ENCODE data around the gene SYNPO2.

DNA sequence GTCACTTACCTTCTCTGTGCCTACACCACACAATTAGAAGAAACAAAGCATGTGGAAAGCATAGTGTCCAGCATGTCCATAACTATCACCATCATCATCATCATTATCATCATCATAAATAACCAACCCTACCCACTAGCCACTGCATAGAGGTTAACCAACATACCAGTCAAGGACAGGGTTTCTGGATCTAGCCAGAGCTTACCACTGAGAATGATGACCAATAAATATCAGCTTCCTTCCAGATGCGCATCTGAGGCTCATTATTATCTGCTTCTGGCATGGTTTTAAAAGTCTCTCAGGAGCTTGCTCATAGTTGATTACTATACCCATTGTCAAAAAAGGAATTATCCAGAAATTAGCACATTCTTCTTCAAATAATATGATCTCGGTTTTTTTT, 221.5 kb downstream of the SYNPO2 start:
- no peak for TF ChIP-seq MTA2 (IDR thresholded peaks at IDR 0.05; ENCODE audit: low read depth)
- TF ChIP-seq, protein P1, sequence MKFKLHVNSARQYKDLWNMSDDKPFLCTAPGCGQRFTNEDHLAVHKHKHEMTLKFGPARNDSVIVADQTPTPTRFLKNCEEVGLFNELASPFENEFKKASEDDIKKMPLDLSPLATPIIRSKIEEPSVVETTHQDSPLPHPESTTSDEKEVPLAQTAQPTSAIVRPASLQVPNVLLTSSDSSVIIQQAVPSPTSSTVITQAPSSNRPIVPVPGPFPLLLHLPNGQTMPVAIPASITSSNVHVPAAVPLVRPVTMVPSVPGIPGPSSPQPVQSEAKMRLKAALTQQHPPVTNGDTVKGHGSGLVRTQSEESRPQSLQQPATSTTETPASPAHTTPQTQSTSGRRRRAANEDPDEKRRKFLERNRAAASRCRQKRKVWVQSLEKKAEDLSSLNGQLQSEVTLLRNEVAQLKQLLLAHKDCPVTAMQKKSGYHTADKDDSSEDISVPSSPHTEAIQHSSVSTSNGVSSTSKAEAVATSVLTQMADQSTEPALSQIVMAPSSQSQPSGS (IDR thresholded peaks at IDR 0.05; ENCODE audit: low read length): no peak
- no peak for TF ChIP-seq POLR2A (IDR thresholded peaks at IDR 0.05; ENCODE audit: low read depth, low read length)
- no peak for TF ChIP-seq CREM (IDR thresholded peaks at IDR 0.05; ENCODE audit: low read depth)
- TF ChIP-seq FOXK2 (IDR thresholded peaks at IDR 0.05): no peak
- TF ChIP-seq, protein P2, sequence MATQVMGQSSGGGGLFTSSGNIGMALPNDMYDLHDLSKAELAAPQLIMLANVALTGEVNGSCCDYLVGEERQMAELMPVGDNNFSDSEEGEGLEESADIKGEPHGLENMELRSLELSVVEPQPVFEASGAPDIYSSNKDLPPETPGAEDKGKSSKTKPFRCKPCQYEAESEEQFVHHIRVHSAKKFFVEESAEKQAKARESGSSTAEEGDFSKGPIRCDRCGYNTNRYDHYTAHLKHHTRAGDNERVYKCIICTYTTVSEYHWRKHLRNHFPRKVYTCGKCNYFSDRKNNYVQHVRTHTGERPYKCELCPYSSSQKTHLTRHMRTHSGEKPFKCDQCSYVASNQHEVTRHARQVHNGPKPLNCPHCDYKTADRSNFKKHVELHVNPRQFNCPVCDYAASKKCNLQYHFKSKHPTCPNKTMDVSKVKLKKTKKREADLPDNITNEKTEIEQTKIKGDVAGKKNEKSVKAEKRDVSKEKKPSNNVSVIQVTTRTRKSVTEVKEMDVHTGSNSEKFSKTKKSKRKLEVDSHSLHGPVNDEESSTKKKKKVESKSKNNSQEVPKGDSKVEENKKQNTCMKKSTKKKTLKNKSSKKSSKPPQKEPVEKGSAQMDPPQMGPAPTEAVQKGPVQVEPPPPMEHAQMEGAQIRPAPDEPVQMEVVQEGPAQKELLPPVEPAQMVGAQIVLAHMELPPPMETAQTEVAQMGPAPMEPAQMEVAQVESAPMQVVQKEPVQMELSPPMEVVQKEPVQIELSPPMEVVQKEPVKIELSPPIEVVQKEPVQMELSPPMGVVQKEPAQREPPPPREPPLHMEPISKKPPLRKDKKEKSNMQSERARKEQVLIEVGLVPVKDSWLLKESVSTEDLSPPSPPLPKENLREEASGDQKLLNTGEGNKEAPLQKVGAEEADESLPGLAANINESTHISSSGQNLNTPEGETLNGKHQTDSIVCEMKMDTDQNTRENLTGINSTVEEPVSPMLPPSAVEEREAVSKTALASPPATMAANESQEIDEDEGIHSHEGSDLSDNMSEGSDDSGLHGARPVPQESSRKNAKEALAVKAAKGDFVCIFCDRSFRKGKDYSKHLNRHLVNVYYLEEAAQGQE (IDR thresholded peaks at IDR 0.05; ENCODE audit: low read depth, low read length): no peak
- TF ChIP-seq, protein P3, sequence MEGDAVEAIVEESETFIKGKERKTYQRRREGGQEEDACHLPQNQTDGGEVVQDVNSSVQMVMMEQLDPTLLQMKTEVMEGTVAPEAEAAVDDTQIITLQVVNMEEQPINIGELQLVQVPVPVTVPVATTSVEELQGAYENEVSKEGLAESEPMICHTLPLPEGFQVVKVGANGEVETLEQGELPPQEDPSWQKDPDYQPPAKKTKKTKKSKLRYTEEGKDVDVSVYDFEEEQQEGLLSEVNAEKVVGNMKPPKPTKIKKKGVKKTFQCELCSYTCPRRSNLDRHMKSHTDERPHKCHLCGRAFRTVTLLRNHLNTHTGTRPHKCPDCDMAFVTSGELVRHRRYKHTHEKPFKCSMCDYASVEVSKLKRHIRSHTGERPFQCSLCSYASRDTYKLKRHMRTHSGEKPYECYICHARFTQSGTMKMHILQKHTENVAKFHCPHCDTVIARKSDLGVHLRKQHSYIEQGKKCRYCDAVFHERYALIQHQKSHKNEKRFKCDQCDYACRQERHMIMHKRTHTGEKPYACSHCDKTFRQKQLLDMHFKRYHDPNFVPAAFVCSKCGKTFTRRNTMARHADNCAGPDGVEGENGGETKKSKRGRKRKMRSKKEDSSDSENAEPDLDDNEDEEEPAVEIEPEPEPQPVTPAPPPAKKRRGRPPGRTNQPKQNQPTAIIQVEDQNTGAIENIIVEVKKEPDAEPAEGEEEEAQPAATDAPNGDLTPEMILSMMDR (IDR thresholded peaks at IDR 0.05 in 2 of 3, conservative IDR thresholded peaks at IDR 0.05 in 1 of 3; ENCODE audit: control insufficient read depth in 2 of 3, extremely low read depth in 1 of 3, insufficient read depth in 1 of 3, low read depth in 3 of 3, low read length in 3 of 3): no peak
- no peak for TF ChIP-seq POLR2AphosphoS5 (IDR thresholded peaks at IDR 0.05; ENCODE audit: low read length)
- no peak for TF ChIP-seq NFYA (IDR thresholded peaks at IDR 0.05; ENCODE audit: borderline replicate concordance, low read depth, low read length)

Data from GM12878 (cell line).